CD8-positive, alpha-beta memory T cell (primary cell): ENCODE results near the gene COL4A1. TPM values are rescaled to one million over a fixed set of nuclear protein-coding genes. Genes with fewer than 3 reads are reported as not detected.
A peak's percentile ranks its signal among the peaks of the same experiment; 100 is the strongest.

Experiments used
- CTCF ChIA-PET: fragments of 350-600 bp; sonication (Branson Sonifier 250); formaldehyde crosslinking; loops from one replicate; lab custom pipeline; 2021; ENCODE audit warnings: antibody characterized with exemption; lab: Charles Lee
- POLR2A ChIA-PET: fragments of 350-600 bp; sonication (Branson Sonifier 250); formaldehyde crosslinking; loops from one replicate; lab custom pipeline; 2021; ENCODE audit warnings: antibody characterized with exemption; lab: Charles Lee
- DNase-seq, 5 donors: peaks; one replicate each; pipeline versions ENCODE4 v3.0.0 to v3.0.0-alpha.2; 2020 to 2022; ENCODE audit warnings: mixed read lengths in 1 of 5
- H3K27ac ChIP-seq: one replicate; pipeline ENCODE4 v1.7.0; 2013; ENCODE audit warnings: low read depth, mild to moderate bottlenecking, low read length, moderate library complexity
- H3K27me3 ChIP-seq: 2 replicates; pipeline ENCODE4 v1.7.0; 2013; ENCODE audit warnings: low read length, mild to moderate bottlenecking; ENCODE audit not compliant: insufficient read depth, poor library complexity, severe bottlenecking
- H3K36me3 ChIP-seq: 2 replicates; pipeline ENCODE4 v1.7.0; 2013; ENCODE audit warnings: mild to moderate bottlenecking, low read length, moderate library complexity; ENCODE audit not compliant: insufficient read depth
- H3K4me1 ChIP-seq: 2 replicates; pipeline ENCODE4 v1.7.0; 2013; ENCODE audit warnings: mild to moderate bottlenecking, low read length, moderate library complexity; ENCODE audit not compliant: insufficient read depth
- H3K4me3 ChIP-seq: 2 replicates; pipeline ENCODE4 v1.7.0; 2013; ENCODE audit warnings: mild to moderate bottlenecking, low read length
- H3K9me3 ChIP-seq: 2 replicates; pipeline ENCODE4 v1.7.0; 2013; ENCODE audit warnings: mild to moderate bottlenecking, low read length
- H3K27ac Mint-ChIP-seq, 8 donors: one replicate each; pipeline ENCODE4 v1.8.0; 2020 to 2021; ENCODE audit warnings: mixed read lengths in 8 of 8, mild to moderate bottlenecking in 6 of 8, inconsistent platforms in 3 of 8, moderate library complexity in 3 of 8
- H3K27me3 Mint-ChIP-seq, 2 donors: one replicate each; pipeline ENCODE4 v1.8.0; 2020 to 2021; ENCODE audit warnings: mixed read lengths in 2 of 2, mild to moderate bottlenecking in 1 of 2, moderate library complexity in 1 of 2
- H3K36me3 Mint-ChIP-seq, 3 donors: one replicate each; pipeline ENCODE4 v1.8.0; 2020 to 2021; ENCODE audit warnings: mixed read lengths in 3 of 3, inconsistent platforms in 1 of 3, mild to moderate bottlenecking in 1 of 3
- H3K4me1 Mint-ChIP-seq, 3 donors: one replicate each; pipeline ENCODE4 v1.8.0; 2020 to 2021; ENCODE audit warnings: mixed read lengths in 3 of 3, inconsistent platforms in 1 of 3, mild to moderate bottlenecking in 1 of 3
- H3K4me3 Mint-ChIP-seq, 7 donors: one replicate each; pipeline ENCODE4 v1.8.0; 2020 to 2021; ENCODE audit warnings: mixed read lengths in 7 of 7, mild to moderate bottlenecking in 6 of 7, moderate library complexity in 4 of 7, inconsistent platforms in 2 of 7
- H3K9me3 Mint-ChIP-seq, 5 donors: one replicate each; pipeline ENCODE4 v1.8.0; 2020 to 2022; ENCODE audit warnings: mixed read lengths in 5 of 5, mild to moderate bottlenecking in 3 of 5, moderate library complexity in 2 of 5, inconsistent platforms in 1 of 5
- polyA plus RNA-seq: library from polyadenylated mRNA; unstranded; fragments of 300-500 nt; fragmentation: Illumina TruSeq; gene quantifications from one replicate; pipeline ENCODE4 v1.2.3, GENCODE V29; 2021
- total RNA-seq, 2 experiments: library from RNA; stranded (reverse); gene quantifications; one replicate each; pipeline ENCODE4 v1.2.3, GENCODE V29; 2021

The COL4A1 gene
- total and polyA plus RNA-seq, 3 experiments from 2014 or later, result not detected

DNA sequence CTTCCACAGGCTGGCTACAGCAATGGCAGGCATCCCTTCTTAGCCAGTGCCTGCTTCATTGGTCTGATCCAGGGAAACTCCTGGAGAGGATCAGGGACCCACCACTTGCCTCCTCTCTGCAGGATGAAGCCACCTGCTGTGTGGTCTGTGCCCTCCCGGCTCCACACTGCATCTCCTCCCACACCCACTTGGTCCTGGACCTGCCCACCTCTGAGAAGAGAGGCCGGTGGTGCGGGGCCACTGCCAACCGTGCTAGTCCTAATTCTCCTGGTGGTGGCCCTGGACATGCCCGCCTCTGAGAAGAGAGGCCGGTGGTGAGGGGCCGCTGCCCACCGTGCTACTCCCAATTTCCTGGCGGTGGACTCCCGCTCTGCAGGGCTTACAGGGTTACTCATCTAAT lies 98.8 kb downstream of the COL4A1 start:
- Mint-ChIP-seq H3K27ac (no peak overlapping the region), H3K27me3 (peaks cover 0 to 2% of the 10 kb centered on the region in 2 donors), H3K36me3 (no peaks in the 10 kb centered on the region), H3K9me3 (no peaks in the 10 kb centered on the region), H3K4me1 (no peaks in the 10 kb centered on the region), H3K4me3 (no peak overlapping the region)
- no peak overlapping the region for H3K27ac ChIP-seq
- H3K4me1 ChIP-seq, result no peaks in the 10 kb centered on the region
- ChIA-PET POLR2A (no interaction called here), CTCF (no interaction called here)
- H3K4me3 ChIP-seq, result no peak overlapping the region
- H3K9me3 ChIP-seq, result no peaks in the 10 kb centered on the region
- H3K27me3 ChIP-seq, result no peaks in the 10 kb centered on the region
- no peak for DNase-seq
- H3K36me3 ChIP-seq, result no peaks in the 10 kb centered on the region

- CTCF ChIA-PET, result no interaction called here
- Mint-ChIP-seq H3K36me3 (no peaks in the 10 kb centered on the region), H3K4me1 (no peaks in the 10 kb centered on the region), H3K9me3 (no peaks in the 10 kb centered on the region), H3K27me3 (peaks cover 0 to 2% of the 10 kb centered on the region in 2 donors), H3K4me3 (no peak overlapping the region), H3K27ac (no peak overlapping the region)
- Histone ChIP-seq H3K36me3 (no peaks in the 10 kb centered on the region), H3K27me3 (no peaks in the 10 kb centered on the region), H3K4me1 (no peaks in the 10 kb centered on the region), H3K9me3 (no peaks in the 10 kb centered on the region), H3K4me3 (no peak overlapping the region), H3K27ac (no peak overlapping the region)
- no peak for DNase-seq
- POLR2A ChIA-PET, result no interaction called here
Observed at GRCh38 chr13:110206996-110207395, 100.0 kb downstream of the COL4A1 start.

GRCh38 chr13:110206185-110206584 lies 100.8 kb downstream of the COL4A1 start:
- Histone ChIP-seq H3K27ac (no peak overlapping the region), H3K4me1 (no peaks in the 10 kb centered on the region), H3K36me3 (no peaks in the 10 kb centered on the region), H3K9me3 (no peaks in the 10 kb centered on the region), H3K27me3 (no peaks in the 10 kb centered on the region), H3K4me3 (no peak overlapping the region)
- Mint-ChIP-seq H3K27ac (no peak overlapping the region), H3K36me3 (no peaks in the 10 kb centered on the region), H3K4me3 (no peak overlapping the region), H3K27me3 (peaks cover 0 to 2% of the 10 kb centered on the region in 2 donors), H3K9me3 (no peaks in the 10 kb centered on the region), H3K4me1 (no peaks in the 10 kb centered on the region)
- CTCF ChIA-PET, result no interaction called here
- POLR2A ChIA-PET, result no interaction called here
- no peak for DNase-seq

DNA sequence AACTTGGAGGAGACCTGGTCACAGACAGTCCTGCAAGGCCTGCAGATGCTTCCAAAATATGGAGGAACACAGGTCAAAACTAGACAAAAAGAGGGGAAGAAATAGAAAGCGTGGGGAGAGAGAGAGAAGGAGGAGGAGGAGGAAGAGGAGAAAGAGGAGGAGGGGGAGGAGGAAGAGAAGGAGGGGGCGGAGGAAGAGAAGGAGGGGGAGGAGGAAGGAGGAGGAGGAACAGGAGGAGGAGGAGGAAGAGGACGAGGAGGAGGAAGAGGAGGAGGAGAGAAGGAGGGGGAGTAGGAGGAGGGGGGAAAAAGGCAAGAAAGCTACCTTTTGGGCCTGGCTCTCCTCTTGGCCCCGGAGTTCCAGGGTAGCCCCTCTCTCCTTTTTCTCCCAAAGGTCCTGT lies 105.8 kb downstream of the COL4A1 start:
- no peaks in the 10 kb centered on the region for H3K9me3 Mint-ChIP-seq
- no peaks in the 10 kb centered on the region for H3K9me3 ChIP-seq
- no peak for DNase-seq
- no peaks in the 10 kb centered on the region for H3K4me1 ChIP-seq
- no peak overlapping the region for H3K27ac Mint-ChIP-seq
- CTCF ChIA-PET, result no interaction called here
- no peaks in the 10 kb centered on the region for H3K4me1 Mint-ChIP-seq
- H3K27me3 ChIP-seq, result no peaks in the 10 kb centered on the region
- peaks cover 6 to 16% of the 10 kb centered on the region in 2 donors for H3K27me3 Mint-ChIP-seq
- no peak overlapping the region for H3K27ac ChIP-seq
- H3K36me3 Mint-ChIP-seq, result peaks cover 0 to 1% (median 0%) of the 10 kb centered on the region in 3 donors
- H3K36me3 ChIP-seq, result no peaks in the 10 kb centered on the region
- H3K4me3 ChIP-seq, result no peak overlapping the region
- H3K4me3 Mint-ChIP-seq, result no peak overlapping the region
- POLR2A ChIA-PET, result no interaction called here

DNA sequence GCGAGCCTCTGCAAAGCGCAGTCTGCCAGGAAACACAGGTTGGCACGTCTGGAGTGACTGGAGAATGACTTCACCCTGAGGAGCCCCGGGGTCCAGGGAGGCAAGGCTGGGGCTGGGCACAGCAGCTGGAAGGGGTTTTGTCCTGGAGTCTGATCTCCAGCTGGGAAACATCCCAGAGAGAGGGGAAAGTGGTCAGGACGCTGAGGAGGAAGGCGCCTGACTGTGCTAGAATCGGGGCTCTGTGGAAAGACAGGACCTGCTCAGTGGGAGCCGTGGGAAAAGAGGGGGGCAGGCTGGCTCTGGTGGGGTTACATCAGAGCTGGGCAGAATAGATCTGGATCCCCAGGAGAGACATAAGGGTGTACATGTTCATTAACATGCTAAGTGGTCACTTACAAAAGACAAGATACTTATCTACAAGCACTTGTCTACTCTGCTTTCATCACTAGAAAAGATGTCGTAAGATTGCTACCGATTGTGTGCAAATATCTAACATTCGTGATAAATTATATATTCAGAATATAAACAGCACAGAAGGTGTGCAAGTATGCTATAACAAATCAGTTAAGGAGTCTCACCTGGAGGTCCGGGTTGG lies 106.6 kb downstream of the COL4A1 start:
- DNase-seq, result no peak
- Histone ChIP-seq H3K36me3 (no peaks in the 10 kb centered on the region), H3K9me3 (no peaks in the 10 kb centered on the region), H3K4me3 (no peak overlapping the region), H3K27me3 (no peaks in the 10 kb centered on the region), H3K27ac (no peak overlapping the region), H3K4me1 (no peaks in the 10 kb centered on the region)
- ChIA-PET CTCF (no interaction called here), POLR2A (no interaction called here)
- Mint-ChIP-seq H3K4me3 (no peak overlapping the region), H3K36me3 (peaks cover 0 to 1% (median 0%) of the 10 kb centered on the region in 3 donors), H3K27ac (peak overlapping the region in 1 of 8 donors; percentile 51), H3K9me3 (no peaks in the 10 kb centered on the region), H3K4me1 (no peaks in the 10 kb centered on the region), H3K27me3 (peaks cover 6 to 16% of the 10 kb centered on the region in 2 donors)

DNA sequence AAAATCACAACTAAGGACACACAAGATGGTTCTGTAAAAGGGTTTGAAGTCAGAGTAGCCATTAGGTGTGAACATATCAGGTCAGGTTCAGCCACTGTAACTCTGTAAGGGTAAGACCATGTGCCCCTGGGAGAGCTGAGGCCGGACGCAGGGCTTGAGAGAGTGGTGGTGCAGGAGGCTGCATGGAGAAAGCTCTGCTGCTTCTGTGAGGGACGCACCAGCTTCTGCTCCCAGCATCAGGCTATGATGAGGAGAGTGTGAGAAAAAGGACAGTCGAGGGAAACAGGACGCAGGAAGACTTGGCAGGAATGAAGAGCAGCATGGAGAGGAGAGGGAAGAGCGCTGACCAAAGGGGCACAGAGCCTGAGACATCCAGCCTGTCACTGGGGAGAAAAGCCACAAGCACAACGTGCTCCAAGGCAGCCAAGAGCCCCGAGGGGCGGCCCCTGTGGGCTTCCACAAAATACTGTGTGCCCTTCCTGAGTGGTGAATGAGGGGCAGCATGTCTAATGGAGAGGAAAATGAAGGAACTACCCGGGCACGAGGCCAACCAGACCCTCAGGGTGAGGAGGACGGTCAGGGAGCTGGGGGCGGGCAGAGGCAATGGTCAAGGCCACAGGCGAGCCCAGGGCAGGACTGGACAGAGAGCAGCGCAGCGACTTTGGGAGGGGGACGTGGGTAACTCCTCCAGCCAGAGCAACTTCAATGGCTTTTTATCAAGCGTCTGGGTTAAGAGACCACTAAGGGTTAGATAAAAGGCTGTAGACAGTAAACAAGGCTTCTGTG lies 107.7 kb downstream of the COL4A1 start:
- no peaks in the 10 kb centered on the region for H3K27me3 ChIP-seq
- peaks cover 0 to 1% (median 0%) of the 10 kb centered on the region in 3 donors for H3K36me3 Mint-ChIP-seq
- H3K4me3 Mint-ChIP-seq, result no peak overlapping the region
- no peak overlapping the region for H3K27ac ChIP-seq
- H3K27me3 Mint-ChIP-seq, result peaks cover 6 to 16% of the 10 kb centered on the region in 2 donors
- no peak overlapping the region for H3K27ac Mint-ChIP-seq
- no peaks in the 10 kb centered on the region for H3K4me1 Mint-ChIP-seq
- no peak for DNase-seq
- POLR2A ChIA-PET, result no interaction called here
- no peak overlapping the region for H3K4me3 ChIP-seq
- H3K9me3 ChIP-seq, result no peaks in the 10 kb centered on the region
- H3K36me3 ChIP-seq, result no peaks in the 10 kb centered on the region
- H3K9me3 Mint-ChIP-seq, result no peaks in the 10 kb centered on the region
- no peaks in the 10 kb centered on the region for H3K4me1 ChIP-seq
- CTCF ChIA-PET, result no interaction called here

- H3K9me3 Mint-ChIP-seq, result no peaks in the 10 kb centered on the region
- H3K4me3 Mint-ChIP-seq, result no peak overlapping the region
- H3K4me1 ChIP-seq, result no peaks in the 10 kb centered on the region
- H3K4me3 ChIP-seq, result no peak overlapping the region
- H3K27ac ChIP-seq, result no peak overlapping the region
- H3K36me3 Mint-ChIP-seq, result peaks cover 0 to 1% (median 0%) of the 10 kb centered on the region in 3 donors
- no peak for DNase-seq
- no peaks in the 10 kb centered on the region for H3K4me1 Mint-ChIP-seq
- H3K27me3 Mint-ChIP-seq, result peaks cover 6 to 16% of the 10 kb centered on the region in 2 donors
- peak overlapping the region in 1 of 8 donors; percentile 21 for H3K27ac Mint-ChIP-seq
- POLR2A ChIA-PET, result no interaction called here
- no peaks in the 10 kb centered on the region for H3K9me3 ChIP-seq
- no peaks in the 10 kb centered on the region for H3K36me3 ChIP-seq
- no peaks in the 10 kb centered on the region for H3K27me3 ChIP-seq
- CTCF ChIA-PET, result no interaction called here
Observed at GRCh38 chr13:110197471-110197870, 109.5 kb downstream of the COL4A1 start.

DNA sequence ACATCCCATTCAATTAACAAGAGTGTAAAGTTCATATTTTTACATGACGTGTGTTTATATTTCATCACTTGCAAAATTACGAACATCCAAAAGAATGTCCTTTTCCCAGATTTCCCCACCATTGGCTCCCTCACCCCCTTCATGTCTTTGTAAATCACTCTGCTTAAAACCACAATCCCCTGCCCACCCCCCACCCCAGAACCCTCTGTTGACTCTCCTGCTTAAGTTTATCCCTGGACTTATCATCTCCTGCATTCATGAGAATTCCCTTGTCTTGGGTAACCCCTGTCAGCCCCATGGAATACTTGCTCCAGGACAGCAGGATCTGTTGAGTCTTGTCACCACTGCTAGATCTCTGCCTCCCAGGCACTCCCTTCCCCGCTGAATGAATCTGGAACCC lies 109.9 kb downstream of the COL4A1 start:
- no peak overlapping the region for H3K4me3 ChIP-seq
- no peaks in the 10 kb centered on the region for H3K9me3 ChIP-seq
- H3K36me3 Mint-ChIP-seq, result peaks cover 0 to 1% (median 0%) of the 10 kb centered on the region in 3 donors
- H3K27ac Mint-ChIP-seq, result no peak overlapping the region
- no peak for DNase-seq
- ChIA-PET CTCF (no interaction called here), POLR2A (no interaction called here)
- H3K4me1 Mint-ChIP-seq, result no peaks in the 10 kb centered on the region
- no peaks in the 10 kb centered on the region for H3K4me1 ChIP-seq
- no peak overlapping the region for H3K27ac ChIP-seq
- H3K36me3 ChIP-seq, result no peaks in the 10 kb centered on the region
- no peak overlapping the region for H3K4me3 Mint-ChIP-seq
- no peaks in the 10 kb centered on the region for H3K9me3 Mint-ChIP-seq
- H3K27me3 Mint-ChIP-seq, result peaks cover 6 to 16% of the 10 kb centered on the region in 2 donors
- H3K27me3 ChIP-seq, result no peaks in the 10 kb centered on the region
